K562 (cell line): Measurements from ENCODE around the gene MYO1E. TPM values are rescaled to one million over a fixed set of nuclear protein-coding genes. Genes with fewer than 3 reads are reported as not detected.

Source experiments
- ATAC-seq: fragments of 200-7000 bp; cut with Tn5 transposase; 3 replicates; pipeline ENCODE4 v1.9.1; 2020; ENCODE audit warnings: moderate library complexity
- BruUV-seq: library from RNA; stranded (reverse); fragments of 400-500 nt; replicated peaks from 2 replicates; lab custom pipeline; 2021; lab: Mats Ljungman, UMichigan
- CTCF ChIA-PET: fragments of 300-600 bp; formaldehyde crosslinking; extraction: SDS; loops from one replicate; lab custom pipeline; 2021; ENCODE audit warnings: low intra/inter-chr PET ratio; lab: Yijun Ruan, JAX
- POLR2A ChIA-PET: fragments of 300-600, 350-650 bp; sonication (Branson Sonifier 250); formaldehyde crosslinking; extraction: SDS; loops from one replicate; lab custom pipeline; 2021; ENCODE audit warnings: antibody characterized with exemption, inconsistent platforms; lab: Yijun Ruan, JAX
- DNase-seq, 4 experiments: peaks; one replicate each; pipeline versions ENCODE4 v3.0.0 to v3.0.0-alpha.2; 2011 to 2018; ENCODE audit warnings: low spot score in 3 of 4, mixed read lengths in 3 of 4; ENCODE audit errors: extremely low read depth in 1 of 4
- FAIRE-seq: peaks from 2 replicates; lab custom pipeline; 2011; peaks lifted over from hg19 to GRCh38; lab: Jason Lieb, UNC
- H2AFZ ChIP-seq: 2 replicates; pipeline ENCODE4 v1.6.0; 2011; ENCODE audit warnings: low read depth, low read length, control low read depth, inconsistent platforms
- H3K27ac ChIP-seq: fragments of 200-600 bp; 3 replicates; pipeline ENCODE4 v1.8.0; 2011; ENCODE audit warnings: low read depth, mild to moderate bottlenecking, control low read depth, inconsistent platforms, low read length, moderate library complexity, mixed read lengths; ENCODE audit errors: extremely low read depth
- H3K27me3 ChIP-seq, 2 experiments: fragments of 300-600 bp in 1 of 2; 2 replicates in 1 of 2; 3 replicates in 1 of 2; pipeline versions ENCODE4 v1.6.0 to v1.8.0; 2011; ENCODE audit warnings: inconsistent platforms in 2 of 2, low read length in 2 of 2, mild to moderate bottlenecking in 1 of 2, mixed read lengths in 1 of 2, moderate library complexity in 1 of 2; ENCODE audit not compliant: control insufficient read depth in 2 of 2, insufficient read depth in 2 of 2
- H3K36me3 ChIP-seq: fragments of 300-600 bp; 3 replicates; pipeline ENCODE4 v1.8.0; 2011; ENCODE audit warnings: mild to moderate bottlenecking, low read length, inconsistent platforms; ENCODE audit not compliant: control insufficient read depth, insufficient read depth
- H3K4me1 ChIP-seq, 2 experiments: fragments of 200-600 bp in 1 of 2; replicated peaks in 1 of 2; 2 replicates in 1 of 2; 3 replicates in 1 of 2; pipeline versions ENCODE4 v1.5.1 to v1.8.0; 2011; ENCODE audit warnings: inconsistent platforms in 2 of 2, low read length in 2 of 2, mild to moderate bottlenecking in 1 of 2, mixed read lengths in 1 of 2, moderate library complexity in 1 of 2; ENCODE audit not compliant: control insufficient read depth in 2 of 2, insufficient read depth in 2 of 2
- H3K4me2 ChIP-seq: 2 replicates; pipeline ENCODE4 v1.6.1; 2011; ENCODE audit warnings: low read length, control low read depth, inconsistent platforms, mixed read lengths; ENCODE audit not compliant: insufficient read depth
- H3K4me3 ChIP-seq: fragments of 200-600 bp; sonication (generic), shearing (Covaris generic); 2 replicates; pipeline ENCODE4 v1.5.1; 2016; ENCODE audit warnings: control low read depth, inconsistent platforms
- H3K79me2 ChIP-seq: fragments of 200-600 bp; 3 replicates; pipeline ENCODE4 v1.8.0; 2011; ENCODE audit warnings: low read length, inconsistent platforms; ENCODE audit not compliant: control insufficient read depth, insufficient read depth
- H3K9ac ChIP-seq, 2 experiments: 2 replicates each; pipeline versions ENCODE4 v1.6.0 to v1.6.1; 2011; ENCODE audit warnings: low read depth in 2 of 2, low read length in 2 of 2, control low read depth in 1 of 2, inconsistent platforms in 1 of 2, mild to moderate bottlenecking in 1 of 2, mixed read lengths in 1 of 2; ENCODE audit not compliant: insufficient read depth in 1 of 2
- H3K9me1 ChIP-seq: one replicate; pipeline ENCODE4 v1.6.0; 2011; ENCODE audit warnings: inconsistent platforms, mild to moderate bottlenecking, low read length, moderate library complexity; ENCODE audit not compliant: control insufficient read depth, insufficient read depth
- H3K9me3 ChIP-seq: replicated peaks from 2 replicates; pipeline ENCODE4 v1.5.1; 2011; ENCODE audit warnings: low read depth, low read length, inconsistent platforms; ENCODE audit not compliant: control insufficient read depth, insufficient read depth
- H4K20me1 ChIP-seq: replicated peaks from 2 replicates; pipeline ENCODE4 v1.6.1; 2011; ENCODE audit warnings: low read length, inconsistent platforms, mixed read lengths; ENCODE audit not compliant: control insufficient read depth, insufficient read depth
- BCL6 ChIP-seq: fragments of 250-450 bp; sonication (Bioruptor Pico); IDR thresholded peaks from 2 replicates; pipeline ENCODE4 v1.4.0; 2020
- CBX1 ChIP-seq: sonication (generic); IDR thresholded peaks from 2 replicates; pipeline ENCODE4 v1.6.1; 2016; ENCODE audit warnings: antibody characterized with exemption, low read depth, mild to moderate bottlenecking
- E2F8 ChIP-seq: fragments of 450-650 bp; IDR thresholded peaks from 2 replicates; pipeline ENCODE4 v1.7.1; 2018; ENCODE audit warnings: mild to moderate bottlenecking, low read depth; ENCODE audit not compliant: partially characterized antibody
- ESRRA ChIP-seq: fragments of 450-650 bp; IDR thresholded peaks from 2 replicates; pipeline ENCODE4 v1.6.1; 2014; ENCODE audit warnings: low read depth, mild to moderate bottlenecking, moderate library complexity, borderline replicate concordance
- FOXK2 ChIP-seq, 2 experiments: fragments of 450-650 bp; IDR thresholded peaks in 1 of 2; conservative IDR thresholded peaks in 1 of 2; 2 replicates each; pipeline ENCODE4 v1.6.1; 2016; ENCODE audit warnings: low read depth in 2 of 2, mild to moderate bottlenecking in 1 of 2
- KLF13 ChIP-seq: fragments of 450-650 bp; IDR thresholded peaks from 2 replicates; pipeline ENCODE4 v1.6.1; 2016; ENCODE audit warnings: missing genetic modification characterization, low read depth, mild to moderate bottlenecking, missing compliant biosample characterization, moderate library complexity, borderline replicate concordance
- LEF1 ChIP-seq: fragments of 450-650 bp; IDR thresholded peaks from 2 replicates; pipeline ENCODE4 v1.6.1; 2016; ENCODE audit warnings: mild to moderate bottlenecking
- MAFG ChIP-seq: fragments of 450-650 bp; conservative IDR thresholded peaks from 2 replicates; pipeline ENCODE4 v1.6.1; 2016; ENCODE audit warnings: missing genetic modification characterization, missing compliant biosample characterization
- NFRKB ChIP-seq: fragments of 450-650 bp; IDR thresholded peaks from 2 replicates; pipeline ENCODE4 v1.6.1; 2016; ENCODE audit warnings: low read depth
- PREB ChIP-seq: sonication (generic); formaldehyde crosslinking; IDR thresholded peaks from 2 replicates; pipeline ENCODE4 v1.8.1; 2023; ENCODE audit warnings: mild to moderate bottlenecking, missing genetic modification reagents
- SAFB2 ChIP-seq: fragments of 200-400 bp; formaldehyde crosslinking; IDR thresholded peaks from 2 replicates; pipeline ENCODE4 v1.6.1; 2018; ENCODE audit warnings: borderline replicate concordance, low read length, low read depth, moderate library complexity; ENCODE audit not compliant: severe bottlenecking
- SREBF1 ChIP-seq: fragments of 150-350 bp; IDR thresholded peaks from 2 replicates; pipeline ENCODE4 v1.6.1; 2014; ENCODE audit warnings: antibody characterized with exemption, low read depth, low read length, borderline replicate concordance
- STAG1 ChIP-seq: sonication (generic); formaldehyde crosslinking; IDR thresholded peaks from 2 replicates; pipeline ENCODE4 v1.5.0; 2020; ENCODE audit warnings: missing genetic modification reagents, borderline replicate concordance
- TAF15 ChIP-seq: fragments of 200-400 bp; formaldehyde crosslinking; IDR thresholded peaks from 2 replicates; pipeline ENCODE4 v1.6.1; 2017; ENCODE audit warnings: mild to moderate bottlenecking, low read depth, low read length, moderate library complexity
- TEAD2 ChIP-seq: fragments of 450-650 bp; IDR thresholded peaks from 2 replicates; pipeline ENCODE4 v1.6.1; 2016; ENCODE audit warnings: missing genetic modification characterization, control low read depth, missing compliant biosample characterization
- ZFX ChIP-seq: sonication (generic); formaldehyde crosslinking; IDR thresholded peaks from 2 replicates; pipeline ENCODE4 v1.8.0; 2022; ENCODE audit warnings: mild to moderate bottlenecking, missing genetic modification reagents, moderate library complexity
- ZNF184 ChIP-seq: sonication (generic); formaldehyde crosslinking; IDR thresholded peaks from 2 replicates; pipeline ENCODE4 v1.5.0; 2020; ENCODE audit warnings: missing genetic modification reagents
- ZNF512 ChIP-seq: IDR thresholded peaks from 2 replicates; pipeline ENCODE4 v1.6.1; 2016; ENCODE audit warnings: missing genetic modification characterization, missing compliant biosample characterization
- WGBS: fragments of 100-300 bp; shearing (Covaris generic); methylation state at CpG from one replicate; pipeline ENCODE4 v1.1.6; 2016; ENCODE audit warnings: low coverage, mixed read lengths; ENCODE audit not compliant: insufficient coverage; ENCODE audit errors: missing lambda C conversion rate; 5-methylcytosine and 5-hydroxymethylcytosine counted together
- in situ Hi-C: fragments of 300-500 bp; cut with MboI; formaldehyde crosslinking; loops from 4 replicates; pipeline ENCODE4 v1.15.0; 2018; ENCODE audit warnings: inconsistent platforms, mixed read lengths
- intact Hi-C: fragments of 100-400 bp; cut with micrococcal nuclease; formaldehyde crosslinking; loops from 2 replicates; pipeline ENCODE4 v1.14.2; 2022
- polyA plus RNA-seq, 8 experiments: library from polyadenylated mRNA; depleted of rRNA in 4 of 8; stranded (reverse) in 5 of 8; unstranded in 3 of 8; fragments of >200 nt; fragmentation: Nextera tagmentation in 2 of 8; fragmentation: Illumina TruSeq in 1 of 8; extraction: Ambion mirVana in 2 of 8; extraction: Trizol in 1 of 8; gene quantifications; 2 replicates each; pipeline versions ENCODE4 v1.2.1 to v1.2.3, GENCODE V29; 2011 to 2014; ENCODE audit warnings: inconsistent platforms in 1 of 8, missing spikeins in 1 of 8
- total RNA-seq, 7 experiments: library from RNA; depleted of rRNA in 6 of 7; stranded (reverse); fragments of >200 nt in 6 of 7; fragmentation: Illumina TruSeq in 2 of 7; extraction: Trizol in 2 of 7; gene quantifications; 2 replicates each; pipeline versions ENCODE4 v1.2.1 to v1.2.3, GENCODE V29; 2011 to 2021; ENCODE audit warnings: low replicate concordance in 1 of 7

Gene MYO1E
- total and polyA plus RNA-seq, 9 of the 15 experiments (the other 6 are each of a cell fraction or from before 2014, with no cell fraction given): under 0.01 to 0.44 (median 0.01) TPM; not detected in 6

DNA sequence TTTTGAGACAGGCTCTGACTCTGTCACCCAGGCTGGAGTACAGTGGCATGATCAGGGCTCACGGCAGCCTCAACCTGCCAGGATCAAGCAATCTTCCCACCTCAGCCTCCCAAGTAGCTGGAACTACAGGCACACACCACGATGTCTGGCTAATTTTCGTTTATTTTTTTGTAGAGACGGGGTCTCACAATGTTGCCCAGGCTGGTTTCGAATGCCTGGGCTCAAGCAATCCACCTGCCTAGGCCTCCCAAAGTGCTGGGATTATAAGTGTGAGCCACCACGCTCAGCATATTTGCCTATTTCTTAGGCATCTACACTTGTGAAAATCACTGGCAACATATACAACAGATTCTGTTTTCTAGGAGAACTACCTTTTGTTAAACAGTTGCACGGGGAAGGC lies 16.9 kb downstream of the MYO1E start:
- DNase-seq (no peak), ATAC-seq (no peak), FAIRE-seq (no peak)
- H3K36me3 ChIP-seq: no peaks in the 10 kb centered on the region
- no peaks in the 10 kb centered on the region for H4K20me1 ChIP-seq
- CTCF ChIA-PET: no interaction called here
- whole genome bisulfite sequencing: 2% methylated on average over 7 of the region's 7 CpGs
- no peaks in the 10 kb centered on the region for H3K9me1 ChIP-seq
- H3K27ac ChIP-seq: no peak overlapping the region
- no peak overlapping the region for H3K4me2 ChIP-seq
- H3K79me2 ChIP-seq: no peaks in the 10 kb centered on the region
- in situ Hi-C loops (no loop called here), intact Hi-C loops (no loop called here)
- H3K4me1 ChIP-seq: no peaks in the 10 kb centered on the region
- BruUV-seq: no TSS peak
- no peaks in the 10 kb centered on the region for H3K9me3 ChIP-seq
- POLR2A ChIA-PET: no interaction called here
- no peak overlapping the region for H2AFZ ChIP-seq
- H3K27me3 ChIP-seq: peaks cover 26 to 35% of the 10 kb centered on the region in 2 experiments; a peak in 4 of 5 replicates
- H3K4me3 ChIP-seq: no peak overlapping the region
- no peak overlapping the region for H3K9ac ChIP-seq
- no peak for TF ChIP-seq STAG1 (CRISPR knock-in tag)
- TF ChIP-seq FOXK2 (conservative IDR thresholded peaks at IDR 0.05 in 1 of 2, IDR thresholded peaks at IDR 0.05 in 1 of 2; ENCODE audit: low read depth in 2 of 2): no peak
- no peak for TF ChIP-seq PREB (CRISPR knock-in tag)
- no peak for TF ChIP-seq SAFB2
- TF ChIP-seq LEF1: no peak
- no peak for TF ChIP-seq ESRRA
- TF ChIP-seq NFRKB: no peak
- no peak for TF ChIP-seq MAFG (tag)
- no peak for TF ChIP-seq SREBF1
- no peak for TF ChIP-seq ZFX (CRISPR knock-in tag)
- TF ChIP-seq ZNF512: no peak
- no peak for TF ChIP-seq BCL6 (CRISPR knock-in tag)
- TF ChIP-seq E2F8: no peak
- no peak for TF ChIP-seq TAF15
- no peak for TF ChIP-seq KLF13 (tag)
- TF ChIP-seq TEAD2: no peak
- no peak for TF ChIP-seq CBX1
- no peak for TF ChIP-seq ZNF184 (CRISPR knock-in tag)
